Heart right ventricle (tissue), 16 donors: ENCODE measurements around the gene ITGB5. TPM values are rescaled to one million over a fixed set of nuclear protein-coding genes. Genes with fewer than 3 reads are reported as not detected.

Experiments used
- ATAC-seq, 8 donors: fragments of 200-7000 bp; cut with Tn5 transposase; one replicate each; pipeline ENCODE4 v1.9.1; 2020; ENCODE audit warnings: mild to moderate bottlenecking in 8 of 8, moderate library complexity in 8 of 8, moderate number of reproducible peaks in 1 of 8
- DNase-seq, 2 donors: peaks; one replicate each; pipeline ENCODE4 v3.0.0-alpha.2; 2020
- H3K27ac ChIP-seq, 10 donors: fragments of 200-600 bp; sonication (generic) in 2 of 10; one replicate each; pipeline versions ENCODE4 v1.5.0 to v1.8.0; 2020 to 2022; ENCODE audit warnings: mild to moderate bottlenecking in 3 of 10
- H3K27me3 ChIP-seq, 7 donors: fragments of 200-600 bp; one replicate each; pipeline ENCODE4 v1.8.0; 2021 to 2022; ENCODE audit warnings: mild to moderate bottlenecking in 2 of 7
- H3K36me3 ChIP-seq, 9 donors: fragments of 200-600 bp; sonication (generic) in 1 of 9; one replicate each; pipeline versions ENCODE4 v1.5.0 to v1.8.0; 2020 to 2022; ENCODE audit warnings: mild to moderate bottlenecking in 2 of 9
- H3K4me1 ChIP-seq, 9 donors: fragments of 200-600 bp; sonication (generic) in 1 of 9; one replicate each; pipeline versions ENCODE4 v1.5.0 to v1.8.0; 2020 to 2022; ENCODE audit warnings: mild to moderate bottlenecking in 4 of 9
- H3K4me3 ChIP-seq, 10 donors: fragments of 200-600 bp; sonication (generic) in 2 of 10; one replicate each; pipeline versions ENCODE4 v1.5.0 to v1.8.0; 2020 to 2022; ENCODE audit warnings: mild to moderate bottlenecking in 7 of 10, moderate library complexity in 2 of 10
- H3K9me3 ChIP-seq, 11 donors: fragments of 200-600 bp in 10 of 11; sonication (generic) in 2 of 11; one replicate each; pipeline versions ENCODE4 v1.5.0 to v1.8.0; 2013 to 2022; ENCODE audit warnings: mild to moderate bottlenecking in 2 of 11, control low read depth in 1 of 11, moderate library complexity in 1 of 11
- WGBS, 2 donors: extraction: QIAGEN DNeasy Blood & Tissue Kit; methylation state at CpG; one replicate each; pipeline ENCODE4 v1.1.7; 2013; ENCODE audit warnings: inconsistent platforms in 1 of 2; 5-methylcytosine and 5-hydroxymethylcytosine counted together
- intact Hi-C, 10 donors: fragments of 100-400 bp; cut with DNase I; formaldehyde crosslinking; loops; one replicate each; pipeline versions ENCODE4 v1.11.1 to v1.14.2; 2022
- polyA plus RNA-seq, 2 donors: library from polyadenylated mRNA; stranded (reverse); fragments of 200-250 nt; gene quantifications; one replicate each; pipeline ENCODE4 v1.2.3, GENCODE V29; 2013
- total RNA-seq, 10 donors: library from RNA; stranded (reverse); fragmentation: NEBNext Ultra II Directional in 3 of 10; extraction: Animal tissue kit (Norgen Biotek cat#: 25700) in 3 of 10; gene quantifications; one replicate each; pipeline versions ENCODE4 v1.2.1 to v1.2.4, GENCODE V29; 2021 to 2023
- TF ChIP-seq, protein P1 (sequence below), 9 donors: fragments of 200-600 bp; sonication (generic) in 2 of 9; IDR thresholded peaks; one replicate each; pipeline versions ENCODE4 v1.5.0 to v1.8.0; 2021 to 2022; ENCODE audit warnings: antibody characterized with exemption in 9 of 9, mild to moderate bottlenecking in 5 of 9, moderate library complexity in 1 of 9
- donor health status: Arrhythmogenic right ventricular cardiomyopathy.
- donor health status: ischemic (EF 13 %, LVEDD 7.1; RV severe dilation, severe dysfunction).
- donor health status: healthy with polysubstance abuse.
- donor health status: DM: no; HTN: yes; CAD: no.
- donor health status: DM: no; HTN: no; CAD: no.
- donor health status: ischemic (EF 25% LVEDD 6.9; RV normal size, moderate dysfunction).
- donor health status: ischemic (EF 25% LVEDD 5.7; RV mildly dilated, moderate dysfunction).
- donor health status: healthy.
- donor health status: DM: yes; HTN: yes; CAD: no.
- donor health status: Ischemic cardiomyopathy.
- donor health status: ischemic (EF 35%, LVEDD 5.7; RV mildly dilated, moderate dysfunction).
- donor health status: nonischemic (EF 11% LVEDD 7.7; RV severe dilation, severe dysfunction).
- donor health status: DM: yes; HTN: yes; CAD: no.
- donor health status: PGD.
- donor health status: ischemic (EF 29% LVEDD 5.4; RV normal size, mild dysfunction).
- donor health status: nonischemic (EF 23%, LVEDD 6.1; RV moderate dilation, normal function).

Gene ITGB5
- total and polyA plus RNA-seq, 12 donors: 18.5 to 154 (median 108) TPM

DNA sequence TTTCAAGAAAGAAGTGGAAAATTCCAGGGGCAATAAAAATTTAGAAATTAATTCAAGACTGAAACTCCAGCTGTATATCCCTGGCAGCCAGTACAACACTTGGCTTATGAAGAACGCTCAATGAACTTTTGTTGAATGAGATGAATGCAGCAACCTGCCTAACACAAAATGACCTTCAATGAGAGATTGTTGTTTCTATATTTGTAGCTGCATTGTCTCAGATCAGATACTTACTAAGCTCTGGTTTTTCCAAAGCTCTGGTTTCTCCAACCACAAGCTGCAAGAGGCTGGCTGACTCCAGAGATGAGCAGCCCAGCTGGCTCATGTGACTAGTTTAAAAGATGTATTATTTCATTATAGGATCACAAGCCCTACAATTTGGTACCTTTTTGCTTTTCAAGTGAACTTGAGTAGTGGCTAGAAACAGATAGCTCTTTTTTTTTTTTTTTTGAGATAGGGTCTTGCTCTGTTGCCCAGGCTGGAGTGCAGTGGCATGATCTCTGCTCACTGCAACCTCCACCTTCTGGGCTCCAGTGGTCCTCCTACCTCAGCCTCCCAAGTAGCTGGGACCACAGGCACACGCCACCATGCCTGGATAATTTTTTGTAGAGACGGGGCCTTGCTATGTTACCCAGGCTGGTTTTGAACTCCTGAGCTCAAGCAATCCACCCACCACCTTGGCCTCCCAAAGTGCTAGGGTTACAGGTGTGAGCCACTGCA, 99.5 kb downstream of the ITGB5 start:
- TF ChIP-seq, protein P1, sequence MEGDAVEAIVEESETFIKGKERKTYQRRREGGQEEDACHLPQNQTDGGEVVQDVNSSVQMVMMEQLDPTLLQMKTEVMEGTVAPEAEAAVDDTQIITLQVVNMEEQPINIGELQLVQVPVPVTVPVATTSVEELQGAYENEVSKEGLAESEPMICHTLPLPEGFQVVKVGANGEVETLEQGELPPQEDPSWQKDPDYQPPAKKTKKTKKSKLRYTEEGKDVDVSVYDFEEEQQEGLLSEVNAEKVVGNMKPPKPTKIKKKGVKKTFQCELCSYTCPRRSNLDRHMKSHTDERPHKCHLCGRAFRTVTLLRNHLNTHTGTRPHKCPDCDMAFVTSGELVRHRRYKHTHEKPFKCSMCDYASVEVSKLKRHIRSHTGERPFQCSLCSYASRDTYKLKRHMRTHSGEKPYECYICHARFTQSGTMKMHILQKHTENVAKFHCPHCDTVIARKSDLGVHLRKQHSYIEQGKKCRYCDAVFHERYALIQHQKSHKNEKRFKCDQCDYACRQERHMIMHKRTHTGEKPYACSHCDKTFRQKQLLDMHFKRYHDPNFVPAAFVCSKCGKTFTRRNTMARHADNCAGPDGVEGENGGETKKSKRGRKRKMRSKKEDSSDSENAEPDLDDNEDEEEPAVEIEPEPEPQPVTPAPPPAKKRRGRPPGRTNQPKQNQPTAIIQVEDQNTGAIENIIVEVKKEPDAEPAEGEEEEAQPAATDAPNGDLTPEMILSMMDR (IDR thresholded peaks at IDR 0.05): no peak
- Histone ChIP-seq H3K27ac (peak overlapping the region; percentile 28 to 80 (median 70)), H3K4me3 (no peak overlapping the region), H3K4me1 (peaks cover 27 to 83% (median 69%) of the 10 kb centered on the region in 9 donors), H3K9me3 (no peaks in the 10 kb centered on the region), H3K36me3 (peaks cover 0 to 12% (median 0%) of the 10 kb centered on the region in 9 donors), H3K27me3 (no peaks in the 10 kb centered on the region)
- intact Hi-C loops: loop anchor here in 4 of 10 donors (2.0 to 10.0 kb wide), 3 partner anchors 47 to 113 kb away; partner anchors contain the start of gene ITGB5 (in 1 of the 4)
- DNase-seq: no peak
- ATAC-seq: peak in 3 of 8 donors; percentile 9 to 18 (median 10)
- WGBS, 2 donors: 75 to 77% methylated on average over 3 of the region's 3 CpGs

DNA sequence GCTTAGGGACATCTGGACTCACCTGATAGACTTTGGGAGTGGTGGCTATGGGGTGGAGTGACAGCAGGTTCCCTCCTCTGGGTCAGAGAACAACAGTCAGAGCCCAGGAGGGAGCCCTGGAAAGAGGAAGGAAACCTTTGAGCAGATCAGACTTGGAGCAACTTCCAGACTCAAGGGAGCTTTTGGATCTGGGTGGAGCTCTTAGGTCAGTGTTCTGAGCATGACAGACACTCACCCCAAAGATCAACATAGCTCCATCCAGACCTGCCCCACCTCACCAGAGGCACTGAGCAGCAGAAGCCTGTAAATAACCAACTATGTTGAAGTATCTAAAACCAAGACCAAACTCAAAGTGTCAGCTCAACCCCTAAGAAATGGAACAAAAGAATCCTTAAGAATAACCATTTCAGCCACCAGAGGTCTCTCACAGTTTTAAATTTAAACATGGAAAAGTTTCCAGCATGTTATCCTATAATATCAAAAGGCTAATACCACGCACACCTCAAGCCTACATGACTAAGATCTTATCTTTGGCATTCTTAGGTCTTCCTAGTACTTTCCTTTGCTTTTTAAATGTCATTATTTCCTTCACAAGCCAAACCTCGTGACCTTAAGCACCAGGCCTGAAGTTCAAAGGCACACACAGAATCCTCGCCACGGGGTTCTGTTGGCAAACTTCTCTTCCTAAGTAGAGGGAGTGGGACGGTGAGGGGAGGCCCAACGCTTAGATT, 100.5 kb downstream of the ITGB5 start:
- Histone ChIP-seq H3K9me3 (no peaks in the 10 kb centered on the region), H3K27ac (peak overlapping the region; percentile 28 to 80 (median 70)), H3K36me3 (peaks cover 0 to 9% (median 0%) of the 10 kb centered on the region in 9 donors), H3K4me3 (no peak overlapping the region), H3K27me3 (no peaks in the 10 kb centered on the region), H3K4me1 (peaks cover 35 to 83% (median 69%) of the 10 kb centered on the region in 9 donors)
- ATAC-seq: peak; percentile 6 to 64 (median 47)
- TF ChIP-seq, protein P1 (IDR thresholded peaks at IDR 0.05): peak in 8 of 9 donors; percentile 23 to 68 (median 51)
- WGBS, 2 donors: 46 to 48% methylated on average over 6 of the region's 6 CpGs
- DNase-seq: no peak
- intact Hi-C loops: loop anchor here in 4 of 10 donors (2.0 to 10.0 kb wide), 3 partner anchors 48 to 114 kb away; partner anchors contain the start of gene ITGB5 (in 1 of the 4)

DNA sequence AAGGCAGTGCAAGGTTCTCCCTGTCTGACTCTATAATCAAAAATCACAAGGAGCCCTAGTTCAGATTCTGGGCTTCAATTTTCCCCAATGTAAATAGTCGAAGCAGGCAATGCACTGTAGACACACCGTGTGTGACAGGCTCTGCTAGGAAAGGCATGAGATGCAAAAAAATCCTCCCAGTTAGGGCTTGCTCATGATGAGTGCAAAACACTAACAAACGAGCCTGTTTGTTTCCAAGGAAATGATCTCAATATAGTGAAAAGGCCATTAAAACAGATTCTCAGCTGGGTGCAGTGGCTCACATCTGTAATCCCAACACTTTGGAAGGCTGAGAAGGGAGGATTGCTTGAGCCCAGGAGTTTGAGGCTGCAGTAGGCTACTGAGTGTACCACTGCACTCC, 101.2 kb downstream of the ITGB5 start:
- DNase-seq (no peak), ATAC-seq (peak in 2 of 8 donors; percentile 10 to 41)
- H3K4me3 ChIP-seq: no peak overlapping the region
- no peaks in the 10 kb centered on the region for H3K9me3 ChIP-seq
- H3K27ac ChIP-seq: peak overlapping the region in 9 of 10 donors; percentile 11 to 80 (median 69)
- no peaks in the 10 kb centered on the region for H3K27me3 ChIP-seq
- WGBS, 2 donors: 63 to 74% methylated on average over 3 of the region's 3 CpGs
- H3K36me3 ChIP-seq: peaks cover 0 to 9% (median 0%) of the 10 kb centered on the region in 9 donors
- H3K4me1 ChIP-seq: peaks cover 42 to 83% (median 69%) of the 10 kb centered on the region in 9 donors
- TF ChIP-seq, protein P1 (IDR thresholded peaks at IDR 0.05): no peak
- intact Hi-C loops: loop anchor here in 4 of 10 donors (2.0 to 10.0 kb wide), 3 partner anchors 49 to 115 kb away; partner anchors contain the start of gene ITGB5 (in 1 of the 4)
